Activated CD8-positive, alpha-beta memory T cell treated with anti-CD3 and anti-CD28 coated beads, Interleukin-2, amount 50 U/mL, for 1 hour (primary cell): ENCODE results near the gene C7orf25.

Source experiments
- DNase-seq: peaks from one replicate; pipeline ENCODE4 v3.0.0-alpha.2; 2020; ENCODE audit errors: extremely low read depth

Gene C7orf25

GRCh38 chr7:42911454-42912447 is at the start of gene C7orf25:
Gene C7orf25 (minus strand): TSS chr7:42912070. CDS start chr7:42910900, 1,170 bp downstream.
- DNase-seq = peak; percentile 84

- no peak for DNase-seq
Observed at GRCh38 chr7:42961170-42961569, 49.3 kb upstream of the C7orf25 start.

- no peak for DNase-seq
Observed at GRCh38 chr7:42960762-42961161, 48.9 kb upstream of the C7orf25 start.

- no peak for DNase-seq
Observed at GRCh38 chr7:42959549-42959948, 47.7 kb upstream of the C7orf25 start.

GRCh38 chr7:42956062-42956461 is 44.2 kb upstream of the C7orf25 start:
- DNase-seq = no peak

GRCh38 chr7:42953994-42954393 is 42.1 kb upstream of the C7orf25 start:
- no peak for DNase-seq

GRCh38 chr7:42952328-42952727 is 40.5 kb upstream of the C7orf25 start:
- DNase-seq = no peak

GRCh38 chr7:42950417-42950816 is 38.5 kb upstream of the C7orf25 start:
- DNase-seq = no peak

GRCh38 chr7:42947521-42947920 is 35.7 kb upstream of the C7orf25 start:
- DNase-seq = no peak

GRCh38 chr7:42946627-42946950 is 34.7 kb upstream of the C7orf25 start:
- DNase-seq = no peak

GRCh38 chr7:42945821-42946626 is 34.2 kb upstream of the C7orf25 start:
- DNase-seq = no peak

GRCh38 chr7:42940985-42941847 is 29.3 kb upstream of the C7orf25 start:
- DNase-seq = peak; percentile 46

- no peak for DNase-seq
Observed at GRCh38 chr7:42939457-42940240, 27.8 kb upstream of the C7orf25 start.

GRCh38 chr7:42935861-42936260 is 24.0 kb upstream of the C7orf25 start:
- DNase-seq = no peak

GRCh38 chr7:42934291-42934690 is 22.4 kb upstream of the C7orf25 start:
- no peak for DNase-seq

GRCh38 chr7:42932811-42933591 is 21.1 kb upstream of the C7orf25 start:
- DNase-seq = no peak

- DNase-seq = peak; percentile 88
Observed at GRCh38 chr7:42931834-42932651, 20.2 kb upstream of the C7orf25 start, which contains the start of the genes MRPL32 and PSMA2. Gene MRPL32 (plus strand): TSS chr7:42932376. CDS start chr7:42932387, 11 bp downstream. Gene PSMA2 (minus strand): TSS chr7:42932174. CDS start chr7:42932158, 16 bp downstream.

GRCh38 chr7:42931447-42931833 is 19.6 kb upstream of the C7orf25 start:
- DNase-seq = no peak

- no peak for DNase-seq
Observed at GRCh38 chr7:42930889-42931288, 19.0 kb upstream of the C7orf25 start.
